SU-DHL-6 (cell line): ENCODE data around the gene DSTYK.

Experiments used
- H2AFZ ChIP-seq: fragments of 200-600 bp; sonication (generic); 2 replicates; pipeline ENCODE4 v1.6.1; 2014; ENCODE audit warnings: low read depth, mild to moderate bottlenecking, moderate library complexity, mixed read lengths, antibody characterized with exemption, low read length; ENCODE audit not compliant: severe bottlenecking
- H3F3A ChIP-seq: fragments of 200-600 bp; shearing (Covaris generic); 2 replicates; pipeline ENCODE4 v1.6.0; 2016; ENCODE audit warnings: antibody characterized with exemption, mild to moderate bottlenecking; ENCODE audit not compliant: insufficient read depth
- H3K27ac ChIP-seq: fragments of 200-600 bp; sonication (generic); 2 replicates; pipeline ENCODE4 v1.5.1; 2016; ENCODE audit warnings: low read depth, mild to moderate bottlenecking, low read length, moderate library complexity, mixed read lengths
- H3K27me3 ChIP-seq: fragments of 200-600 bp; sonication (generic), shearing (Covaris generic); 2 replicates; pipeline ENCODE4 v1.6.0; 2014; ENCODE audit warnings: mild to moderate bottlenecking, low read length
- H3K36me3 ChIP-seq: fragments of 200-600 bp; sonication (generic); 2 replicates; pipeline ENCODE4 v1.6.1; 2014; ENCODE audit warnings: mild to moderate bottlenecking, low read length, mixed read lengths
- H3K4me2 ChIP-seq: fragments of 300-600, 200-600 bp; shearing (Covaris generic), sonication (generic); 2 replicates; pipeline ENCODE4 v1.6.0; 2014; ENCODE audit warnings: low read length, low read depth, mild to moderate bottlenecking; ENCODE audit not compliant: poor library complexity, severe bottlenecking
- H3K4me3 ChIP-seq: fragments of 200-600 bp; sonication (generic); 2 replicates; pipeline ENCODE4 v1.5.1; 2014; ENCODE audit warnings: antibody characterized with exemption, low read length, mild to moderate bottlenecking, mixed read lengths; ENCODE audit not compliant: insufficient read depth, poor library complexity, severe bottlenecking
- H3K79me2 ChIP-seq: fragments of 200-600 bp; sonication (generic); 2 replicates; pipeline ENCODE4 v1.6.1; 2014; ENCODE audit warnings: mild to moderate bottlenecking, low read length, moderate library complexity; ENCODE audit not compliant: insufficient read depth
- H3K9ac ChIP-seq: fragments of 200-600 bp; sonication (generic); 2 replicates; pipeline ENCODE4 v1.7.0; 2014; ENCODE audit warnings: mild to moderate bottlenecking, low read length
- H3K9me2 ChIP-seq: fragments of 200-600 bp; sonication (generic); replicated peaks from 2 replicates; pipeline ENCODE4 v1.6.1; 2014; ENCODE audit warnings: low read length; ENCODE audit not compliant: insufficient read depth
- H3K9me3 ChIP-seq: fragments of 200-600 bp; sonication (generic); 2 replicates; pipeline ENCODE4 v1.6.1; 2014; ENCODE audit warnings: low read length, mixed read lengths; ENCODE audit not compliant: insufficient read depth
- H4K20me1 ChIP-seq: fragments of 200-600 bp; sonication (generic); 2 replicates; pipeline ENCODE4 v1.6.1; 2014; ENCODE audit warnings: low read depth, mild to moderate bottlenecking, antibody characterized with exemption, low read length, moderate library complexity, mixed read lengths
- CTCF ChIP-seq: fragments of 200-600 bp; sonication (generic); IDR thresholded peaks from one replicate; pipeline ENCODE4 v1.5.1; 2017; ENCODE audit warnings: antibody characterized with exemption, mild to moderate bottlenecking, low read length, moderate library complexity; ENCODE audit not compliant: insufficient read depth, poor library complexity, severe bottlenecking
- EZH2phosphoT487 ChIP-seq: fragments of 200-600 bp; sonication (generic), shearing (Covaris generic); conservative IDR thresholded peaks from 2 replicates; pipeline ENCODE4 v1.6.1; 2018; ENCODE audit warnings: mild to moderate bottlenecking, antibody characterized with exemption, low read length, moderate library complexity, mixed read lengths

Gene DSTYK

GRCh38 chr1:205124726-205125125, 86.8 kb downstream of the DSTYK start:
- Histone ChIP-seq H4K20me1 (no peaks in the 10 kb centered on the region), H2AFZ (peak overlapping the region; percentile 88)
- no peak for TF ChIP-seq EZH2phosphoT487
- no peak for TF ChIP-seq CTCF

GRCh38 chr1:205122489-205122882, 89.0 kb downstream of the DSTYK start:
- Histone ChIP-seq H3K9me3 (no peaks in the 10 kb centered on the region), H3K4me2 (peak overlapping the region; percentile 80), H3K4me3 (peak overlapping the region; percentile 62), H3K27me3 (no peaks in the 10 kb centered on the region), H2AFZ (peak overlapping the region; percentile 95), H4K20me1 (no peaks in the 10 kb centered on the region), H3K9me2 (no peaks in the 10 kb centered on the region), H3K27ac (peak overlapping the region; percentile 44), H3F3A (0 out of 2 replicates have a peak, but pooled peaks cover 7% of the 10 kb centered on the region), H3K79me2 (peaks cover 41% of the 10 kb centered on the region), H3K36me3 (no peaks in the 10 kb centered on the region), H3K9ac (peak overlapping the region; percentile 84)
- no peak for TF ChIP-seq CTCF
- no peak for TF ChIP-seq EZH2phosphoT487

More at GRCh38 chr1:205124726-205125125, 86.8 kb downstream of the DSTYK start:
- Histone ChIP-seq H3F3A (0 out of 2 replicates have a peak, but pooled peaks cover 7% of the 10 kb centered on the region), H3K9me3 (no peaks in the 10 kb centered on the region), H3K27me3 (no peaks in the 10 kb centered on the region), H3K79me2 (peaks cover 21% of the 10 kb centered on the region), H3K36me3 (no peaks in the 10 kb centered on the region), H3K9me2 (no peaks in the 10 kb centered on the region), H3K9ac (no peak overlapping the region), H3K4me3 (no peak overlapping the region), H3K4me2 (peak overlapping the region; percentile 30), H3K27ac (no peak overlapping the region)

GRCh38 chr1:205121660-205122488, 89.6 kb downstream of the DSTYK start, which contains the start of gene RBBP5:
Gene RBBP5 (minus strand): TSS chr1:205121978. CDS start chr1:205121873, 105 bp downstream.
- Histone ChIP-seq H4K20me1 (no peaks in the 10 kb centered on the region), H3K4me3 (peak within 1 kb of the TSS; percentile 97), H3K9me2 (no peaks in the 10 kb centered on the region), H3F3A (0 out of 2 replicates have a peak, but pooled peaks cover 7% of the 10 kb centered on the region), H3K79me2 (peaks cover 42% of the 10 kb centered on the region), H3K27ac (peak within 1 kb of the TSS; percentile 83), H3K4me2 (peak within 1 kb of the TSS; percentile 80), H3K36me3 (no peaks in the 10 kb centered on the region), H2AFZ (peak within 1 kb of the TSS; percentile 95), H3K27me3 (no peaks in the 10 kb centered on the region), H3K9me3 (no peaks in the 10 kb centered on the region), H3K9ac (peak within 1 kb of the TSS; percentile 84)
- TF ChIP-seq EZH2phosphoT487 (no peak), CTCF (peak; percentile 79)
